ENCODE data around the gene ADH1B.
A peak's percentile ranks its signal among the peaks of the same experiment; 100 is the strongest.

GRCh38 chr4:99352602-99353537 is 31.7 kb upstream of the ADH1B start, which contains the start of gene ADH1C:
- TF ChIP-seq CTCF (IDR thresholded peaks at IDR 0.05) = no peak
- peak in 1 of 2 donors; percentile 57 for TF ChIP-seq EP300 (IDR thresholded peaks at IDR 0.05)
- TF ChIP-seq POLR2A (IDR thresholded peaks at IDR 0.05) = no peak

All from tibial nerve (tissue), 4 donors.